Measurements from ENCODE around the gene OR2K2.
"Not testable (repeated sequence)": the region's sequence is repeated elsewhere in the genome, so short reads cannot be mapped to it uniquely, and the experiment has no call there.

The OR2K2 gene, protein sequence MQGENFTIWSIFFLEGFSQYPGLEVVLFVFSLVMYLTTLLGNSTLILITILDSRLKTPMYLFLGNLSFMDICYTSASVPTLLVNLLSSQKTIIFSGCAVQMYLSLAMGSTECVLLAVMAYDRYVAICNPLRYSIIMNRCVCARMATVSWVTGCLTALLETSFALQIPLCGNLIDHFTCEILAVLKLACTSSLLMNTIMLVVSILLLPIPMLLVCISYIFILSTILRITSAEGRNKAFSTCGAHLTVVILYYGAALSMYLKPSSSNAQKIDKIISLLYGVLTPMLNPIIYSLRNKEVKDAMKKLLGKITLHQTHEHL

DNA sequence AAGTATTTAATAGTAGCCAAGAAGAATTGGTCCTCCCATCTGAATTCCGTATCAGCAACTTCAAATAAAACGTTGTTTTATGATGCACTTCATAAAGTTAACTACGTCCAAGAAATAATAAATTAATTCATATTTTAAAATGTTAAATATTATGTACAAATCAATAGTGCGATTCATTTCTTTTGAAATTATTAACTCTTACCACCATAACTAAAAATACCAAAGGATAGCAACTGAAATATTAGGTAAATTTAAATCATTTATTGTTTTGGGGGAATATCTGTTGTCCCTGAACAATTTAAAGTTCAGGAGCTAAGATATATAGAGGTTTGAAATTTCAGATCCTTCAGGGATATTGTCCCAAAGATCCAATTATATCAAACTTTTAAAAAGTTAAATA, at the start of gene OR2K2:
Gene OR2K2, minus strand, starts transcription at position 101 of the 400 bp plus-strand sequence. CDS start 1,791 bp downstream, outside the sequence.
- no peak for DNase-seq

DNA sequence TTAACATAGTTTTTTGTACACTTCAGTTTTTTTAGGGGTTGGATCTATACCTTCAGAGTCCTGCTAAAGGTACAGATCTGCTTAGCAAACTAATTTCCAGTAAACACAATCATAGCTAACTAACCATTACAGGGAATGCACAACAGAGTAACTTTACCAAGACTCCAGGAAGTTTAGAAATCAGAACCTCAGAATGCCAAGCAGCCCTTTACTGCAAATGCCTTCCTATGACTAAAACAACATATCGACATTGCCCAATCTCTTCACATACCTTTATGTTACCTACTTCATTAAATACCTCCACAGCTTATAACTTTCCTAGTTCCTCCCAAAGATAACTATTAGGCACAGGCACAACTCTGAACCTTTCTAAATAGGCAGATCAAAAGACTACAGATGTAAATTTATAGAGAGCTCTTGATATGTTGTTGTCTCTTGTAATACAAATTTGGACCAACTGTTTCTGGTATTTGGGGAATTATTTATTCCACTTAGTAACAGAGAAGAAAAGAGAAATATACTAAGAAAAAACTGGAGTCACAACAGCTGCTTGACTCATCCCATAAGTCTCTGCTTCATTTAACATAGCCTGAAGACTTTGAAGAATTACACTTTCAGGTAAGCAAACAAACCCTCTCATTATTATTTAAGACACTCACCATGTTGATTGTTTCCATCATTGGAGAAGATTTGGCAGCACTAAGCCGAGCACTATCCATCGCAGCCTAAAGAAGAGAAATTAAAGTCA, 46.0 kb upstream of the OR2K2 start:
- DNase-seq, result no peak

DNA sequence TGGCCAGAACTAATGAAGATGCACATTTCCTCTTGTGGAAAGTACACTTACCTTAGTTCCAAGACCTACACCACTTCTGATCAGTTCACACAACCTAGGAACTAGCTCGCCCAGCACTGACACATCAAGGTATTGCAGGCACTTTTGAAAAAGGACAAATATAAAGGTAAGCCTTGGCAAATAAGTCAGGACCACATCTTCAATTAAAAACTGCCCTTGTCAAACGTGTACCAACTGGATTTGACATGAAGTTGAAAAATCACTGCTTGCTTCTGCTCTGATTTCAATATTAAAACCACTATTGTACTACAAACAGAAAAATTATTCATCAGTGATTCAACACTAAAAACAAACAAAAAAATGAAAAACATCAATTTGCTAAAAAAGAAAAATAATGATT, 45.0 kb upstream of the OR2K2 start:
- no peak for DNase-seq

DNA sequence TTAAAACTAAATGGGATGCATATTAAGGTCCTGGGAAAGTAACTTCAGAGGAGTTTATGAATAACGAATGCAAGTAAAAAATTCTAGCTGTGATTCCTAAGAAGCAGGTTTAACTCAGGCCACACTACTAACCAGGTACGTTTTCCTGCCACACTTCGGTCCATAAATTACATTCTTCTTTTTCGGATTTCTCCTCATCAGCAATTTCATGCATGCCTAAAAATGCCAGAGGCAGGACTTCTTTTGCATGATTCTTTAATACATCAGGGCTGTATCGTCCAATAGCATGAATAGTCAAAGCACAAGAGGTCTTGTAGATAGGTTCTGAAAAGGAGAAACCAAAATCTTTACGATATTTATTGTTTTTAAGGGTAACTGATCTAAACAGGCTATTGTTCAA, 42.3 kb upstream of the OR2K2 start:
- no peak for DNase-seq

DNA sequence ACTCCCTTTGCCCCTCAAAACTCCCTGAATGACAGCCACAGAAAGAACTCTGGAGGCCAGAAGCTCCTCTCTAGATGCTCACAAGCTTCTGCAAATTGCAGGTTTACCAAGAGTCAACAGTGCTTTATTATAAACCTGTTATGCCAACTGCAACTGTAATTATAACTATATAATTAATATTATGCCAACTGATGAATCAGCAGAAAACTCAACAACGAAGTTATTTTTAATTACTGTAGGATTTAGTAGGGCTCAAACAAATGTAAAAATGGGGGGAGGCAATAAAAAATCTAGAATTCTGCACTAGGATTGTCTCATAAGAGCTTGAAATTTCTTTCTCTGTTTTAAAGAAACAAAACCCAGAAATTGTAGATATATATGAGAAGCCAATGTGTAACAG, 37.0 kb upstream of the OR2K2 start:
- DNase-seq, result no peak

DNA sequence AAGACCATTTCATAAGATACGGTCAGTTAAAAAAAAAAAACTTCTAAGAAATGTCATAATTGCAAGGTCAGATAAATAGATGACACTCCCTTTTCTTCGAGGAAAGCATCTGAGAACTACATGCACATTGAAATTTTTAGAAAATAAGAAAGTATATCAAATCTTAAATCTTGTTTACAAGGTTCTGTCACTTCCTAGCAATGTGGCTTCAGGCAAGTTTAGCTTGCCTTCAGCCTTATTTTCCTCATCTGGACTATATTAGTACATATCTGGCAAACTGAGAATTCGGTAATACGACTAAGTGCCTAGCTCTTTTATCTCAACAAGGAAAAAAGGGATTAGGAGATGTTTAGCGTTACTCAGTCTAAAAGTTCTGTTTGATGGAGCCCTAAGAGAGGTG, 32.5 kb upstream of the OR2K2 start:
- DNase-seq, result no peak

DNA sequence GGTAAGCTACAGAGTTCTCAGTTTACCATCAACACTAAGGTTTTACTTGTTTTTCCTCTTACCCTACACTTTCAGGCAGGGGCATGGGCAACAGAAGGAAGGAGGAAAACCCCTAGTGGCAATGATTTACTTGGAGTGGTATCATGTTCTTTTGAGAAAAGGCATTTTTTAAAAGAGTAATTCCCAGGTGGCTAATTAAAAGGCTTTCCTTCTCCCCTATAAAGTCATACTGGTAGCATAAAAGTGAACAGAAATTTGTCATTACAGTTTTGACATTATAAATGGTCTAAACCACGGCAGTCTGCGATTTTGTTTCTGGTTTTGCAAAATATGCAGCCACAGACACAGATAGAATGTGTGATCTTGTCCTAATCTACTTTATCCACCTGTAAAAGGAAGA, 30.9 kb upstream of the OR2K2 start:
- DNase-seq, result no peak

DNA sequence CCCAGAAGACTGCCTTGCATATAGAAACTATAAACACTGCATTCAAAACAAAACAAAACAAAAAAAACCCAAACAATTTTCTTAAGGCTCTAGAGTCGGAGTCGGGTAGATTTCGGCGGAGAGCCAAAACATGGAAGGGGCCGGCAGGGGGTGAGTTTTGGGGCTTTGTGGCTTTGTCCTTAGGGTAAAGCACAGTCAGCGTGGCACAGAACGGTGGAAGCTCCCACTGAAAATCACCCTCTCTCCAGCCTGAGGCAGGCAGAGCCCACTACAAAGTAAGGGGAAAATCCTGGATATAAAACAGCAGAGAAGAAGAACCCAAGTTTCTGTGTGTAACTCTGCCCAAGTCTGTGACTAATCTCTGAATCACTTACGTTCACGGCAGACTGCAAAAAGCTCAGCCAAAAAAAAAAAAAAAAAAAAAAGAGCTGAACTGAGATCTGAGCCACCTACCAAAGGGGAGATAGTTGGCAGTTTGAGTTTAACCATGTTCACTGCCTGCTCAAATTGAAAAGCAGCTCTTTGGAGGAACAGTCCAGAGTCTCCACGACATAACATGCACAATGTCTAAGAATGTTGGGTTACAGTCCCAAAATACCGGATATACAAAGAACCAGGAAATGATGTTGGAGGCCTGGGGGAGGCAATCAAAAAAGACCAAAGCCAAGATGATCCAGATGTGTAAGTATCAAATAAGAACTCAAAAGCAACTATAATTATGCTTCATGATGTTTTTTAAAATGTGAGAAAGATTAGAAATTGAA, 26.6 kb upstream of the OR2K2 start:
- DNase-seq, result peak; percentile 53

DNA sequence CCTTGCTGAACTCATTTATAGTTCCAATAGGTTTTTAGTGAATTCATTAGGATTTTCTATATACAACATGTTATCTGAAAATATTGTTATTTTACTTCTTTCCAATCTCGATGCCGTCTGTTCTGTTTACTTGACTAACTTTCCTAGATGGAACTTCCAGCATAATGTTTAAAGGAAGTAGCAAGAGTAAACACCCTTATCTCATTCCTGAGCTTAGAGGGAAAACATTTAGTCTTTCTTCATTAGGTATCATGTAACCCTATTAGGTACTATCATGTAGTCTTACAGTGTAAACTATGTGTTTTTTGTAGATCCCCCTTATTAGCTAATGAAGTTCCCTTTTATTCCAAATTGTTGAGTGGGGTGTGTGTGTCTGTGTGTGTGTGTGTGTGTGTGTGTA, 22.5 kb upstream of the OR2K2 start:
- no peak for DNase-seq

DNA sequence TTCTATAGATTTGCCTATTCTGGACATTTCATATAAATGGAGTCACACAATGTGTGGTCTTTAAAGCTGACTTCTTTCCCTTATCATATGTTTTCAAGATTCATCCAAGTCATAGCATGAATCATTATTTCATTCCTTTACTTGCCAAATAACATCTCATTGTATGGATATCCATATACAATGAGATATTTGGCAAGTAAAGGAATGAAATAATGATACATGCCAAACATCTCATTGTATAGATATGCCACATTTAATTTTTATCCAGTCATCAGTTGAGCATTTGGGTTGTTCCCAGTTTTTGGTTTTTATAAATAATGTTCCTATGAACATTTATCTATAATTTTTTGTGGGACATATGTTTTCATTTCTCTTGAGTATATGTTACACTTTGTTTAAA, 20.5 kb upstream of the OR2K2 start:
- no peak for DNase-seq

DNA sequence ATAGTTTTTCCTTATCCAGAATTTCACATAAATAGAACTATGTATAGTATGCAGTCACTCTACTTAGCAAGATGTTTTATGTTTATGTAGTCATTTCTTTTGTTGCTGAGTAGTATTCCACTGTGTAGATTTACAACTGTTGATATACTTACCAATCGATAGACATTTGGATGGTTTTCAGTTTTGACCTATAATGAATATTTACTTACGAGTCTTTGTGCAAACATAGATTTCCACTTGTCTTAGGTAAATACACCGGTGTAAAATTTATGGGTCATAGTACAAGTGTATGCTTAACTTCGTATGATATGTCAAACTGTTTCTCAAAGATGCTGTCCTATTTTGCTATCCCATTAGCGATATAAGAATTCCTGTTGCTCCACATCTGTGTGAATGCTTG, 19.7 kb upstream of the OR2K2 start:
- no peak for DNase-seq

DNA sequence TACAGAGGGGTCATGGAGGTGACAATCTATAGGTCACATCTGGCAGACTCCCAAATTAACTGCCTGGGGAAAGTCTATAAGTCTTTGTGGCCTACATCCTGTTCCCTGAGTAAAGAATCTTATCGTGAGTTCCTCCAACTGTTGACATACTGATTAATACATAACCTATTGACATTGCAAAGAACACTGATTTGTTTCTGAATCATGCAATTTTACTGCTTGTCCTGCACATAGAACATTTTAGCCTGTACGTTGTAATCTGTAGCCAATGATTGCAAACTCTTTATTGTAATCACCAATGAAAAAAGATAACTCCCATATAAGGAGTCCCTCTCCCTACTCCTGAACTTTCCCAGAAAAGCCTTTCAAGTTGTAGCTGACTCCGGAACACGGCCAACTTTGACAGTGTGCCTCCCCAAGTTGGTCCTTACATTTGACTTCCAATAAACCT, 18.8 kb upstream of the OR2K2 start:
- no peak for DNase-seq

DNA sequence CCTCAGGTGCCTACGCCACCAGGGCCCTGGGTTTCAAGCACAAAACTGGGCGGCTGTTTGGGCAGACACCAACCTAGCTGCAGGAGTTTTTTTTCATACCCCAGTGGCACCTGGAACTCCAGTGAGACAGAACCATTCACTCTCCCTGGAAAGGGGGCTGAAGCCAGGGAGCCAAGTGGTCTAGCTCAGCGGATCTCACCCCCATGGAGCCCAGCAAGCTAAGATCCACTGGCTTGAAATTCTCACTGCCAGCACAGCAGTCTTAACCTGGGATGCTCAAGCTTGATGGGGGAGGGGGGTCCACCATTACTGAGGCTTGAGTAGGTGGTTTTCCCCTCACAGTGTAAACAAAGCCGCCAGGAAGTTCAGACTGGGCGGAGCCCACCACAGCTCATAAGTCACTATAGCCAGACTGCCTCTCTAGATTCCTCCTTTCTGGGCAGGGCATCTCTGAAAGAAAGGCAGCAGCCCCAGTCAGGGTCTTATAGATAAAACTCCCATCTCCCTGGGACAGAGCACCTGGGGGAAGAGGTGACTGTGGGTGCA, 4.4 kb upstream of the OR2K2 start:
- DNase-seq, result not testable (repeated sequence)

DNA sequence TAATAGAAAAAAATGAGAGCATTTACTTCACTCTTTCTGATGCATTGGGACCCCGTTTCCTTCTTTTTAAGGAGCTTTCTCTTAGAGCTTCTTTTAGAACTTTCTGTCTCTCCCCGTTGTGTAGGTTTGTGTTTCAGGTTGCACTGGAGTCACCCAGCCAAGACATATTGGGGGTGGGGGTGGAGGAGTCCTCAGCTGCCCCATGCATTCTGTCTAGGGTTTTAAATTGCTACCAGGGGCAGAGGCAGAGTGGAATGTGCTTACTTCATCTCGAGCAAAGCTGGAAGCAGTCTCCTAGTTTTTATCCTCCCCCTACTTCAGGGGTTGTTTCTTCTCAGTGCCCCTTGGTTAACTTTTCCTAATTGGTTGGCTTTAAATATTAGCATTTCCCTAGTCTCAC, 9.4 kb downstream of the OR2K2 start:
- no peak for DNase-seq

DNA sequence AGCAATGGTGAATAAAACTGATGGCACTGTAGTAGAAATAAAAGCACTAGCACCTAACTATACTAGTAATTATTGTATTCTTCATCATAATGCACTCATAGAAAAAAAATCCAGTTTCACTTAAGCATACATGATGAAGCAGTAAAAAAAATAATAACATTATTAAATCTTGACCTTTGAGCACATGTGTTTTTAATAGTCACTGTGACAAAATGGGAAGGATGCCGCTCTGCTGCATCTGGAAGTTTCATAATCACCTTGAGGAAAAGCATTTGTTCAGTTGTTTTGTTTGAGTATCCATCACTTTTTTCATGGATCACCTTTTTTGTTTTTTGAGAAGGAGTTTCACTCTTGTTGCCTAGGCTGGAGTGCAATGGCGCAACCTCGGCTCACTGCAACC, 13.2 kb downstream of the OR2K2 start:
- no peak for DNase-seq

DNA sequence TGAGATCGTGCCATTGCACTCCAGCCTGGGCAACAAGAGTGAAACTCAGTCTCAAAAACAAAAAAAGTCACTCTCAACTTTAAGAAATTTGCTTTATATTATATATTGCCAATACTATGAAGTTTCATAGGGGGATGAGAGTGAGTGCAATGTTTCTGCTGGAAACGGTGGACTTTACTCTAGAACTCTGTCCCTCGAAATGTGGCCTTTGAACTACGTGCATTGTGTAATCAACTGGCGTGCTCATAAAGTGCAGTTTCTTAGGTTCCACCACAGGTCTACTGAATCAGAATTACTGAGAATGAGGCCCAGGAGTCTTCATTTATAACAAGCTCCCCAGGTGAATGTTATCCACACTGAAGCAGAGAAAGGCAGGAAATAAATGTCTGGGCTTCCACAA, 24.1 kb downstream of the OR2K2 start:
- DNase-seq, result no peak

DNA sequence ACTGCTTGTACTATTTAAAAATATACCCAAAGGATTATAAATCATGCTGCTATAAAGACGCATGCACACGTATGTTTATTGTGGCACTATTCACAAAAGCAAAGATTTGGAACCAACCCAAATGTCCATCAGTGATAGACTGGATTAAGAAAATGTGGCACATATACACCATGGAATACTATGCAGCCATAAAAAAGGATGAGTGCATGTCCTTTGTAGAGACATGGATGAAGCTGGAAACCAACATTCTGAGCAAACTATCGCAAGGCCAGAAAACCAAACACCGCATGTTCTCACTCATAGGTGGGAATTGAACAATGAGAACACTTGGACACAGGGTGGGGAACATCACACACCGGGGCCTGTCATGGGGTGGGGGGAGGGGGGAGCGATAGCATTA, 26.0 kb downstream of the OR2K2 start:
- not testable (repeated sequence) for DNase-seq

DNA sequence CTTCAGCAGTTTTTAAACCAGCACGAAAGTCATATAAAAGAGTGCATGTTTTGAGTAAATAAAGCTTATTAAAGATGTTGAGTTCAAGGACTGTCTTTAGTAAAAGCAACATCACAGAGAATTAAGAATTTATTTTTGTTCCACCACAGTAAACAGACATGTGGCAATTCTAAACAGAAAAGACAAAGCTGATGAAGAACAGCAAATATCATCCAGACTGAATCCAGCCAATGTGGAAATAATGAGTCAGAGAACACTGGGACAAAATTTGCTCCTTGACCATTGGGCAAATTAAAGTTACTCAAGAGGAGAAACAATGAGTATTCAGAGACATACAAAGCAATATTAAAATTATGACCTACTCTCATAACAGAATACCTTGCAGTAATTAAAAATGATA, 28.8 kb downstream of the OR2K2 start:
- DNase-seq, result no peak

DNA sequence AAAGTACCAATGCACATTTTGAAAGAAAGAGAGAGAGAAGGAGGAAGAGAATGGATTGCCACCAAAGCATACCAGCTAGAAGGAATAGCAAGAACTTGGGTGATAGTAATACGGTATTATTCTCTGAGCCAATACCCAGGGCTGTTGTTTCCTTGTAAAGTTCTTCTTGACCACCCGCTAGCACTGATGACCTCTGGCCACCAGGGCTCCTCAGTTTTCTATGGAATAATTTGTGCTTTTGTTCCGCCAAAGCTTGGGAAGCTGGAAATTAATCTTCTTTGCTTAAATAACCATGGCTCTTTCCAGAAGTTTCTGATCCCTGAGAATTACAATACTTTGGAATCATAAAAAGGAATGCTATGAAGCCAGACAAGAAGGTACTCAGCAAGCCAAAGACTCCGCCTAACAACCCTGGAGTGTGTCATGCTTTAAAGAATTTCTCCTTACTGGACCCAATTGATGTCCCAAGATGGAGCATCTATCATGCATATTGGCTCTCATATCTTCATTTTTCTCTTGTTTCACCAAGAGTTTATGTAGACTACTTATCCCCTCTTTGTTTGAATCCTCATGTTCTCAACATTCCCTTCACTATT, 29.8 kb downstream of the OR2K2 start:
- no peak for DNase-seq

DNA sequence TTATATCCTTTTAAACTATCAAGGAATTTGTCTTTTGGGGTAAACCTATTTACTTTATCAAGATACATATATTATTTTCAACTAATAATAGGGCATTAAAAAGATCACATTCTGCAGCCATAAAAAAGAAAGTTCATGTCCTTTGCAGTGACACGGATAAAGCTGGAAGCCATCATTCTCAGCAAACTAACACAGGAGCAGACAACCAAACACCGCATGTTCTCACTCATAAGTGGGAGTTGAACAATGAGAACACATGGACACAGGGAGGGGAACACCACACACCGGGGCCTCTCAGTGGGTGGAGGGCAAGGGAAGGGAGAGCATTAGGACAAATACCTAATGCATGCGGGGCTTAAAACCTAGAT, 30.4 kb downstream of the OR2K2 start:
- not testable (repeated sequence) for DNase-seq

DNA sequence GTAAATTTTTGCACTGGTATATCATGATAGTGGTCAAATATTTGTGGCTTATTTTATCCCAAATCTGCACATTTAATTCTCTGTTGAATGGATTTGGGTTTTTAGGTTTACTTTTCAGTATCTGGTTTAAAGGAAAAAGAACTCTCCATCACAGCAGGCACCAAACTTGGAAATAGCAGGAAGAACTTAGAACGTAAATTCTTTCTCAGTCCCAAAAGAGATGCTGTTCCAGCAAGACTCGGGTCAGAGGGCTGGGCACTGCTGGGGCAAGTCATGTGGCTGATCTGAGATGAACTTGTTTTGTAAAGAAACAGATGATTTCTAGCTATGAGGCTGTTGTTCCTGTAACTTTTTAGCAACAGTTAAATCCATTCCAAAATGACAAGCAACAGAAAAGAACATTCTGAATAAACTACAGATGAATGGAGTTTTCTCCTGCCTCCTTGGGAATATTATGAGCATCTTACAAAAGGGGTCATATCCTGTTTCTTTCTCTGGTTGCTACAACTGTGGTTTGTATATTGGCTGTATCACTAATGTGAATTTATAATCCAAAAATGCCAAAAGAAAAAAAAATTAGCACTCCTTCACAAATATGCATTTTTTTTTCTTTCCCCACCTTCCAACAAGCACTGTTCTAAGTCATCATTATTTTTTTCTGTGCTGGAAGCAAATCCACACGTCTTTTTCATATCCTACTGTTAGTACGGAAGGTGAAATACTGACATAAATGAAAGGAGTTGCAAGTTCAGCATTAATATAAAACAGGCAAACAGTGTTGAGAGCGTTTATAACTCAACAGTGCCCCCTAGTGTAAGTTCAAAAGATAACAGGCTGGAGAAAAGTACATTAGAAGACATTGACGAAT, 31.1 kb downstream of the OR2K2 start:
- DNase-seq, result no peak

DNA sequence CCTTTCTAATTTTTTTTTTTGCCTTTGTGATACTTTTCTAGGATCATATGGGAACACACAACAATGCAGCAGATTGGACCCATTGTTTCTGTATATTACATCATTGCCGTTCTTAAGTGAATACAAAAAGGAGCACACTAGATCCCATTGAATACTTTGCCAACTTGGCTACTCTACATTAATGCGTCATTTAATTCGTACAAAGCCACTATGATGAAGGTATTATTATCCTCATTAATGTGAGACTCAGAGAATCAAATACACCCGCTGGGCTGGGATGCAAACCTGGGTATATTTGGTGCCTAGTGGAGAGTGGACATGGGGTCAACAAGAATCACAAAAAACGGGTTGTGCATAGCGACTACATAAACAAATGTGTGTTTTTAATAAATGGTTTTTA, 31.9 kb downstream of the OR2K2 start:
- DNase-seq, result no peak

All from islet precursor cell (in vitro differentiated cells).